ENCODE measurements around the gene MN1. TPM values are rescaled to one million over a fixed set of nuclear protein-coding genes. Genes with fewer than 3 reads are reported as not detected.

The MN1 gene
- polyA plus RNA-seq, 2 of the 4 experiments (the other 2 are of a cell fraction): 0.59 to 2.4 TPM

DNA sequence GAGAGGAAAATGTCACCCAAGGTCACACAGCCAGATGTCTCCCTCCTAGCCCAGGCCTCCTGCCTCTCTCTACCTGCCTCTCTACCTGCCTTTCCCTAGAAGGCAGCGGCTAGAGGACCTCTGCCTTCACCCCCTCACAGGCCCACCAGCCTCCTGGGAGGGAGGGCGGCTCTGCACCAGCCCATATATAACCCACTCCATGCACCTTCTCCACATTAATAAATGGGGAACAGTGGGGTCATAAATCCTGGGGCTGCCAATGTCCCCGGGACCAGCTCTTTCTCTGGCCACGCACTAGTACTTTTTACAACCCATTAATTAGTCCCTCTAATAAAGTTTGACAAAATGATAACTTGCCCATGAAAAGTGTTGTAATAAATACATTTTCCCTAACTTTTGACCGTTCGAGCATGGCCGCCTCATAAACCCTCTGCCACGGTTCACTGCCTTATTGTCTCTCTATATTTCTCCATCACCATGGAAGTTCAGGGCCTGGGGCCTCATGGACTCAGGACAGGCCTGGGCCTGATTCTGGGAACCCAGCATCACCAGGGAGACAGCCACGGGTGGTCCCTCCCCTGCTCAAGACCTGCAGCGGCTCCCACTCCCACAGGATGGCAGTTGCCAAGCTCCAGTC, 102.1 kb downstream of the MN1 start:
- no peak overlapping the region for H3K27ac ChIP-seq
- H3K4me3 ChIP-seq: no peak overlapping the region
- 75% methylated on average over 10 of the region's 10 CpGs for WGBS (ENCODE audit: missing lambda C conversion rate)
- DNase-seq (ENCODE audit: low read depth in 1 of 2, low spot score in 1 of 2) (no peak), ATAC-seq (no peak), FAIRE-seq (no peak)
- H3K4me1 ChIP-seq: no peaks in the 10 kb centered on the region
- peaks cover 12% of the 10 kb centered on the region; the same call in 1 of the 3 replicates for H3K9me3 ChIP-seq
- no peak overlapping the region for H3K4me2 ChIP-seq
- TF ChIP-seq CEBPB (IDR thresholded peaks at IDR 0.05): no peak
- TF ChIP-seq NR3C1 (IDR thresholded peaks at IDR 0.05): no peak
- TF ChIP-seq, protein P1, sequence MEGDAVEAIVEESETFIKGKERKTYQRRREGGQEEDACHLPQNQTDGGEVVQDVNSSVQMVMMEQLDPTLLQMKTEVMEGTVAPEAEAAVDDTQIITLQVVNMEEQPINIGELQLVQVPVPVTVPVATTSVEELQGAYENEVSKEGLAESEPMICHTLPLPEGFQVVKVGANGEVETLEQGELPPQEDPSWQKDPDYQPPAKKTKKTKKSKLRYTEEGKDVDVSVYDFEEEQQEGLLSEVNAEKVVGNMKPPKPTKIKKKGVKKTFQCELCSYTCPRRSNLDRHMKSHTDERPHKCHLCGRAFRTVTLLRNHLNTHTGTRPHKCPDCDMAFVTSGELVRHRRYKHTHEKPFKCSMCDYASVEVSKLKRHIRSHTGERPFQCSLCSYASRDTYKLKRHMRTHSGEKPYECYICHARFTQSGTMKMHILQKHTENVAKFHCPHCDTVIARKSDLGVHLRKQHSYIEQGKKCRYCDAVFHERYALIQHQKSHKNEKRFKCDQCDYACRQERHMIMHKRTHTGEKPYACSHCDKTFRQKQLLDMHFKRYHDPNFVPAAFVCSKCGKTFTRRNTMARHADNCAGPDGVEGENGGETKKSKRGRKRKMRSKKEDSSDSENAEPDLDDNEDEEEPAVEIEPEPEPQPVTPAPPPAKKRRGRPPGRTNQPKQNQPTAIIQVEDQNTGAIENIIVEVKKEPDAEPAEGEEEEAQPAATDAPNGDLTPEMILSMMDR (IDR thresholded peaks at IDR 0.05): no peak
- no peak for TF ChIP-seq FOSL2 (IDR thresholded peaks at IDR 0.05)
- no peak for TF ChIP-seq FOSL2 (CRISPR knock-in tag; IDR thresholded peaks at IDR 0.05)
- no peak for TF ChIP-seq POLR2A (IDR thresholded peaks at IDR 0.05; ENCODE audit: low read length)
- no peak for TF ChIP-seq TP53 (CRISPR knock-in tag; IDR thresholded peaks at IDR 0.05)
- CTCF ChIA-PET: interaction anchor here (2.1 kb wide), 1 partner anchor 24 kb away, joined by 5 read pairs; no protein-coding TSS in a partner anchor
- POLR2A ChIA-PET: no interaction called here

DNA sequence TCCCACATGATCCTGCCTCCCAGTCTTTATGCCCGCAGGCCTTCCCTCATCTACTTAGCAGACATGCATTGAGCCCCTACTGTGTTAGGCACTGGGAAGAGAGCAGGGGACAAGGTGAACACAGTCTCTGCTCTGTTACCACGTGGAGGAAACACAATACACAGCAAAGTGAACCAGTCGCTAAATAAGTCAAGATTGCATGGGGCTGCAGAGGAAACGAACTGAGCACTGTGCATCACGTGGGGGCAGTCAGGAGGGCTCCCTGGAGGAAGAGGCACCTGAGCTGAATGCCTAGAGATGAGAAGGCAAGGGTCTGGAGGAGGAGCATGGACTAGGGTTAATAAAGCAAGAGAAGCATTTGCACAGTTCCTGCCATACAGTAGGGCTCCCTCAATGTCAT, 102.7 kb downstream of the MN1 start:
- CTCF ChIA-PET: interaction anchor here (2.1 kb wide), 1 partner anchor 25 kb away, joined by 5 read pairs; no protein-coding TSS in a partner anchor
- 50% methylated on average over 3 of the region's 5 CpGs for WGBS (ENCODE audit: missing lambda C conversion rate)
- POLR2A ChIA-PET: no interaction called here
- Histone ChIP-seq H3K4me3 (no peak overlapping the region), H3K4me1 (no peaks in the 10 kb centered on the region), H3K27ac (no peak overlapping the region), H3K4me2 (no peak overlapping the region), H3K9me3 (peaks cover 12% of the 10 kb centered on the region; the same call in 1 of the 3 replicates)
- TF ChIP-seq PHF8 (IDR thresholded peaks at IDR 0.05; ENCODE audit: borderline replicate concordance, low read depth) (no peak), ZFP36 (IDR thresholded peaks at IDR 0.05; ENCODE audit: borderline replicate concordance, partially characterized antibody) (peak; percentile 40)
- ATAC-seq: no peak
- no peak for DNase-seq (ENCODE audit: low read depth in 1 of 2, low spot score in 1 of 2)
- no peak for FAIRE-seq

Other genes starting within 250 kb of the MN1 start
- gene PITPNB, start 117.5 kb upstream of the MN1 start, polyA plus RNA-seq (2011; rRNA removed): 44.4 and 52.1 TPM in 2 replicates
- gene PITPNB, start 117.5 kb upstream of the MN1 start, polyA plus RNA-seq (2017; fragmentation: RNase III; extraction: RNeasy Plus Mini Kit Qiagen cat#74134 plus additional on column Dnase treatment): 44.3 to 46.0 TPM (median 45.8 TPM) in 3 replicates

All from A549 (cell line).